Measurements from ENCODE around the gene ZNF445. TPM values are rescaled to one million over a fixed set of nuclear protein-coding genes. Genes with fewer than 3 reads are reported as not detected.

Gene ZNF445
- 18.4 TPM for polyA plus RNA-seq
- long read RNA-seq, donor 1, full-length matches to known transcripts, result 2 of 2 reads
- long read RNA-seq, donor 1, partial matches to known transcripts, result 0 of 2 reads
- long read RNA-seq, donor 1, other reads (novel, unspliced or antisense), result 0 of 2 reads
- long read RNA-seq, donor 2, result 0 reads
- long read RNA-seq, donor 3, result 0 reads
- long read RNA-seq, donor 4, result 0 reads
- long read RNA-seq, donor 5, full-length matches to known transcripts, result 3 of 3 reads
- long read RNA-seq, donor 5, partial matches to known transcripts, result 0 of 3 reads
- long read RNA-seq, donor 5, other reads (novel, unspliced or antisense), result 0 of 3 reads
- long read RNA-seq, donor 6, result 0 reads
- long read RNA-seq, donor 7, full-length matches to known transcripts, result 1 of 1 reads
- long read RNA-seq, donor 7, partial matches to known transcripts, result 0 of 1 reads
- long read RNA-seq, donor 7, other reads (novel, unspliced or antisense), result 0 of 1 reads
- long read RNA-seq, donor 8, full-length matches to known transcripts, result 1 of 1 reads
- long read RNA-seq, donor 8, partial matches to known transcripts, result 0 of 1 reads
- long read RNA-seq, donor 8, other reads (novel, unspliced or antisense), result 0 of 1 reads
- long read RNA-seq, donor 9, result 0 reads
- long read RNA-seq, donor 10, result 0 reads
- long read RNA-seq, donor 11, result 0 reads

DNA sequence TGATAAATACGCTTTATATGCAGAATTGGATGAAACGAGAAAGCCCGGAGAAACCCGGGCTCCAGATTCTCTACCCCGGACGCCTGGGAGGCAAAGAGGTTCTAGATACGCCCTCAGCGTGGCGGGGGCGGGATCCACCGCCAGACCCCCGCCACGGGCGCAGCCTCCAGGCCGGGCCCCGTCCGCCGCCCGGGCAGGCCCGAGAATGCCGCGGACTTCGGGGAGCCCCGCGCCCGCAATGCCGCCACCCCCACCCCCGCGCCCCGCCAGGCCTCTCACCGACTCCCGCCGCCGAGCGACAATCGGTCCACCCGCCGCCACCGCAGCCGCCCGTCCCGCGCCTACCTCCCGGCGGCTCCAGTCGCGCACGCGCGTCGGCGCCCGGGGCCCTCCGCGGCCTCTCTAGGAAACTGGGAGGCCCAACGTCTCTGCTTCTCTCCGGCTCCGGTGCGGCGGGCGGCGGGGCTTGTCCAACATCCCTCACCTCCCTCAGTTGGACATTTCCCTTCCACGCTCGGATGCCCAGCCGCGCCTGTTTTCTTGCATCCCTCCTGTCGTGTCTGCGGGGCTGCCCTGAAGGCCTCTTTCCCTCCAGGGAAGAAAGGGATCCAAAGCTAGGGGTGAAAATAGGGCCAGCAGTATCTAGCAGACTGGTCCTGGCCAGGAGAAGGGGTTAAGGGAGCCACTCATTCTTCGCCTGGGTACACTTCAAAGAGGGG is at the start of gene ZNF445:
ZNF445 (minus strand) TSS at position 359 of the 719 bp plus-strand sequence. CDS start 22,121 bp downstream, outside the sequence.
- Histone ChIP-seq H3K27me3 (ENCODE audit: control insufficient read depth, insufficient read depth, low read length) (no peaks in the 10 kb centered on the region), H3K4me3 (ENCODE audit: low read length) (peak within 1 kb of the TSS; percentile 72), H3K9me3 (ENCODE audit: control insufficient read depth, low read depth, low read length) (no peaks in the 10 kb centered on the region), H3K27ac (ENCODE audit: low read length) (peak within 1 kb of the TSS; percentile 34), H3K36me3 (ENCODE audit: control insufficient read depth, insufficient read depth, low read length) (no peaks in the 10 kb centered on the region), H3K4me1 (ENCODE audit: control insufficient read depth, insufficient read depth, low read length) (peaks cover 2% of the 10 kb centered on the region)
- WGBS (ENCODE audit: insufficient coverage, low lambda C conversion rate), result no CpG with 5 or more reads among the region's 69 CpGs
- peak; percentile 69 to 84 for DNase-seq

DNA sequence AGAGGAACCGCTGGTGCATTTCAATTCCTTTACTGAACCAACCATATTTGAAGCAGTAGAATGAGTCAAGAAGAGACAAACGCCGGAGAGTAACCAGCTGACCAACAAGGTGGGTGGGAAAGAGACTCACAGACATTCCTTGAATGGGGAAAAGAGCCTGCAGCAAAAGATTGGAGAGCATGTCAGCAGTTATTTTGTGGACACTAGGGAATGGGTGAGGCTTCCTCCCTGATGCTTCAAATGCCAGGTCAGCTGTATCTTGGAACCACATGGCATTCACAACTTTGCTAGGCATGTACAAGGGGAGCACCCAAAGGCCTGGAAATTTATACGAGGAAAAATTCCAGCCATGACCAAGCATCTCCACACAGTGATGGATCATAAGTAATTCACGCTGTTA is 47.6 kb upstream of the ZNF445 start:
- H3K36me3 ChIP-seq (ENCODE audit: control insufficient read depth, insufficient read depth, low read length), result no peaks in the 10 kb centered on the region
- H3K4me3 ChIP-seq (ENCODE audit: low read length), result no peak overlapping the region
- H3K27me3 ChIP-seq (ENCODE audit: control insufficient read depth, insufficient read depth, low read length), result peaks cover 14% of the 10 kb centered on the region
- WGBS (ENCODE audit: insufficient coverage, low lambda C conversion rate), result no CpG with 5 or more reads among the region's 5 CpGs
- no peaks in the 10 kb centered on the region for H3K4me1 ChIP-seq (ENCODE audit: control insufficient read depth, insufficient read depth, low read length)
- no peaks in the 10 kb centered on the region for H3K9me3 ChIP-seq (ENCODE audit: control insufficient read depth, low read depth, low read length)
- H3K27ac ChIP-seq (ENCODE audit: low read length), result no peak overlapping the region
- DNase-seq, result no peak

DNA sequence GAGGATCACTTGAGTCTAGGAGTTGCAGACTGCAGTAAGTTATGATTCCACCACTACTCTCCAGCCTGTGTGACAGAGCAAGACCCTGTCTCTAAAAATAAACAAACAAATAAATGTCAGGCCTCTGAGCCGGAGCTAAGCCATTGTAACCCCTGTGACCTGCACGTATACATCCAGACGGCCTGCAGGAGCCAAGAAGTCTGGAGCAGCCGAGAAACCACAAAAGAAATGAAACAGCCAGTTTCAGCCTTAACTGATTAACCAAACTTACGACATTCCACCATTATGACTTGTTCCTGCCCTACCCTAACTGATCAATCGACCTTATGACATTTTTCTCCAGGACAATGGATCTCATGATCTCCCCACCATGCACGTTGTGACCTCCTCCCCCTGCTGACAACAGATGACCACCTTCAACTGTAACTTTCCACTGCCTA is 45.0 kb upstream of the ZNF445 start:
- DNase-seq, result no peak

DNA sequence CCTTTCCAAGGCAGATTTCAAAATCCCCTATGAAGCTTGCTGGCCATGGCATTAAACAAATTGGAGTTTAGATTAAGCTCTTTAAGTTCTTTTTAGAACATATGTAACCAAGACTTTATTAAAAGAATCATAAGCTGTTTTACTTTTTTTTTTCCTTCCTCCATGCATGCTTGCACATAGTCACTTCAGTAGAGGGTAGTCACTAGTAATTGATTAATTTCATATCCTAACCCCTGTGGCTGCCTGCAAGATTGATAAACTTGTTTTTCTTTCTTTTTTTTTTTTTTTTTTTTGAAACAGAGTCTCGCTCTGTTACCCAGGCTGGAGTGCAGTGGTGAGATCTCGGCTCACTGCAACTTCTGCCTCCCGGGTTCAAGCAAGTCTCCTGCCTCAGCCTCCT is 44.3 kb upstream of the ZNF445 start:
- Histone ChIP-seq H3K27ac (ENCODE audit: low read length) (no peak overlapping the region), H3K27me3 (ENCODE audit: control insufficient read depth, insufficient read depth, low read length) (peaks cover 10% of the 10 kb centered on the region), H3K36me3 (ENCODE audit: control insufficient read depth, insufficient read depth, low read length) (no peaks in the 10 kb centered on the region), H3K4me1 (ENCODE audit: control insufficient read depth, insufficient read depth, low read length) (no peaks in the 10 kb centered on the region), H3K9me3 (ENCODE audit: control insufficient read depth, low read depth, low read length) (no peaks in the 10 kb centered on the region), H3K4me3 (ENCODE audit: low read length) (no peak overlapping the region)
- WGBS (ENCODE audit: insufficient coverage, low lambda C conversion rate), result no CpG with 5 or more reads among the region's 3 CpGs
- DNase-seq, result no peak

More for the DNA sequence above, 45.0 kb upstream of the ZNF445 start:
- Histone ChIP-seq H3K36me3 (ENCODE audit: control insufficient read depth, insufficient read depth, low read length) (no peaks in the 10 kb centered on the region), H3K4me3 (ENCODE audit: low read length) (no peak overlapping the region), H3K4me1 (ENCODE audit: control insufficient read depth, insufficient read depth, low read length) (no peaks in the 10 kb centered on the region), H3K27me3 (ENCODE audit: control insufficient read depth, insufficient read depth, low read length) (peaks cover 10% of the 10 kb centered on the region), H3K27ac (ENCODE audit: low read length) (no peak overlapping the region), H3K9me3 (ENCODE audit: control insufficient read depth, low read depth, low read length) (no peaks in the 10 kb centered on the region)
- WGBS (ENCODE audit: insufficient coverage, low lambda C conversion rate), result 40% methylated on average over 1 of the region's 7 CpGs

DNA sequence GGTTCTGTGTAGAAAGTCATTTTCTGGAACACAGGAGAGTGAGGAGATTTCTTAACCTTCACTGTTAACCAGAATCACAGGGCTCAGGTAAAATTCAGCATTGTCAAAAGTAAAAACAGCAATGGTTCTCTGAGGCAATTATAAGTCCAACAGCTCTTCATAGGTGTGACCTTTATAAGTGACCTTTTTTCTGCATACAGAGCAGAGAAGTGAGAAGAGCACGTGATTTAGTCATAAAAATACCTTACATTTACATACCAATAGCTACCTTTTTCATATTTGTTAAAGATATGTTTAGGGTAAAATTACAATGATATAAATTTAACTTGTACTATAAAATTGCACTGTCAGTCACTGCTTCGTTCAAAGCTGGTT is 41.3 kb upstream of the ZNF445 start:
- Histone ChIP-seq H3K9me3 (ENCODE audit: control insufficient read depth, low read depth, low read length) (no peaks in the 10 kb centered on the region), H3K36me3 (ENCODE audit: control insufficient read depth, insufficient read depth, low read length) (no peaks in the 10 kb centered on the region), H3K4me3 (ENCODE audit: low read length) (no peak overlapping the region), H3K27ac (ENCODE audit: low read length) (no peak overlapping the region), H3K27me3 (ENCODE audit: control insufficient read depth, insufficient read depth, low read length) (peaks cover 4% of the 10 kb centered on the region), H3K4me1 (ENCODE audit: control insufficient read depth, insufficient read depth, low read length) (no peaks in the 10 kb centered on the region)
- no CpG with 5 or more reads among the region's 2 CpGs for WGBS (ENCODE audit: insufficient coverage, low lambda C conversion rate)
- no peak for DNase-seq

DNA sequence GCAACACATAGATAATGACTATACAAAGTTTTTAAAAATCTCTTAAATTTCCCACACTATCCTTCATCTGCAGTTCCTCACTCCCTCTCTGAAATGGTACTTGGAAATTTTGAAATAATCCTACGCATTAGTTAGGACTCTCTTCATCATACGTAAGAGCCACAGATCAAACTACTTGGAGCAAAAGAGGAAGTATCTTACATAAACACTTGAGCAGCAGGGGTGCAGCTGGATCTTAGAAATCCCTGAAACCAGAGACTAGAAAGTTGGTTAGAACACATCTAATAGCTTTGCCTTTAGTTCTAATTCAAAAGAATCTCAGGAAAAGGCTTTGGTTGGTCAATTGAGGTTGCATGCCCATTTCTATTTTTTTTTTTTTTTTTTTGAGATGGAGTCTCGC is 38.8 kb upstream of the ZNF445 start:
- WGBS (ENCODE audit: insufficient coverage, low lambda C conversion rate), result 80% methylated on average over 1 of the region's 3 CpGs
- H3K4me1 ChIP-seq (ENCODE audit: control insufficient read depth, insufficient read depth, low read length), result peaks cover 3% of the 10 kb centered on the region
- no peak for DNase-seq

DNA sequence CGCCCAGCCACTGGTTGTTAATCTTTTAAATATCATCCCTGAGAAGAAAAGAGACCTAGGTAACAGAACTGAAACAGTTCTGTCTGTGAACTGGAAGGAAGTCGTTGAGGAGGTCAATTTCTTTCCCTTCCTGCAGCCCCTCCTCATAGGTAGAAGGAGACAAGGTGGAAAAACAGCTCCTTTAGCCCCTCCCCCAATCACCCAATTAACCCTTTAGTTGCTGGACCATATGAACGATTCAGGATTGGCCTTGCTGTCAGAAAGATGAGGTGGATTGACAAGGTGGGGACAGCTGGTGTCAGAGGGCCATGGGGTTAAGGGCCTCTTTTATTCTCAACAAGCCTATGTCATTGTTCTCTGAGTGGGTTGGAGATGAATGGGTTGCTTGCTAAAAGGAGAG is 36.0 kb upstream of the ZNF445 start:
- H3K27me3 ChIP-seq (ENCODE audit: control insufficient read depth, insufficient read depth, low read length), result no peaks in the 10 kb centered on the region
- H3K9me3 ChIP-seq (ENCODE audit: control insufficient read depth, low read depth, low read length), result no peaks in the 10 kb centered on the region
- H3K4me1 ChIP-seq (ENCODE audit: control insufficient read depth, insufficient read depth, low read length), result peaks cover 3% of the 10 kb centered on the region
- no peak for DNase-seq
- WGBS (ENCODE audit: insufficient coverage, low lambda C conversion rate), result no CpG with 5 or more reads among the region's 3 CpGs
- no peaks in the 10 kb centered on the region for H3K36me3 ChIP-seq (ENCODE audit: control insufficient read depth, insufficient read depth, low read length)
- H3K27ac ChIP-seq (ENCODE audit: low read length), result no peak overlapping the region
- no peak overlapping the region for H3K4me3 ChIP-seq (ENCODE audit: low read length)

More for the DNA sequence above, 38.8 kb upstream of the ZNF445 start:
- Histone ChIP-seq H3K27me3 (ENCODE audit: control insufficient read depth, insufficient read depth, low read length) (peaks cover 3% of the 10 kb centered on the region), H3K36me3 (ENCODE audit: control insufficient read depth, insufficient read depth, low read length) (no peaks in the 10 kb centered on the region), H3K4me3 (ENCODE audit: low read length) (no peak overlapping the region), H3K27ac (ENCODE audit: low read length) (no peak overlapping the region), H3K9me3 (ENCODE audit: control insufficient read depth, low read depth, low read length) (no peaks in the 10 kb centered on the region)

DNA sequence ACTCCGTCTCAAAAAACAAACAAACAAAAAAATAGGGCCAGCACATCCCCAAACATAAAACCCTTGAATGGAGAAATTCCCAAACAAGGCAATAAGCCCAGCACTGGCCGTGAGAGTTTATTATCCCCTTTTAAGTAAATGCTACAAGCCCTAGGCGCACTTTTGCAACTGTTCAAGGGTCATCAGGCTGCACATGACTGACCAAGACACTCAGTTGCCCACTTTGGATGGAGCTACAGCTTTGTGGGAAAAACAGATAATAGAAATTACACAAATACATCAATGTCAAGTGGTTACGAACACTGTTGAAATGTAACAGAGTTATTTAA is 33.7 kb upstream of the ZNF445 start:
- H3K4me3 ChIP-seq (ENCODE audit: low read length), result peak overlapping the region; percentile 72
- H3K27me3 ChIP-seq (ENCODE audit: control insufficient read depth, insufficient read depth, low read length), result no peaks in the 10 kb centered on the region
- WGBS (ENCODE audit: insufficient coverage, low lambda C conversion rate), result no CpG with 5 or more reads among the region's 4 CpGs
- peaks cover 3% of the 10 kb centered on the region for H3K4me1 ChIP-seq (ENCODE audit: control insufficient read depth, insufficient read depth, low read length)
- peak overlapping the region; percentile 96 for H3K27ac ChIP-seq (ENCODE audit: low read length)
- peak; percentile 48 to 78 for DNase-seq
- peaks cover 3% of the 10 kb centered on the region for H3K36me3 ChIP-seq (ENCODE audit: control insufficient read depth, insufficient read depth, low read length)
- H3K9me3 ChIP-seq (ENCODE audit: control insufficient read depth, low read depth, low read length), result no peaks in the 10 kb centered on the region

DNA sequence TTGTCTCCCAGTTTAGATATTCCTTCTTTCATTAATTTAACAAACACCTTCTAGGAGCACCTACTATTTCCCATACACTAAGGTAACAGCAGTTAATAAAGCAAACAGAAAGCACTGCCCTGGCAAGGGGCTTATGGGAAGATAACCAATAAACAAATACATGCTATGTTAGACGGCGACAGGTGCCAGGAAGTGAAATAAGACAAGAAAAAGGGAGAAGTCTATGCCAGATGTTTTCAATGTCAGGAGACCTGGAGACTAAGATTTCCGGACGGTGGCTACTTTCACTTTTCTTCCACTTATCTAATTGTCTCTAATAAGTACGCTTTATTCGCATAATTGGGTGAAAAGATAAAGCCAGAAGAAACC is 32.5 kb upstream of the ZNF445 start:
- H3K9me3 ChIP-seq (ENCODE audit: control insufficient read depth, low read depth, low read length), result no peaks in the 10 kb centered on the region
- peak overlapping the region; percentile 72 for H3K4me3 ChIP-seq (ENCODE audit: low read length)

DNA sequence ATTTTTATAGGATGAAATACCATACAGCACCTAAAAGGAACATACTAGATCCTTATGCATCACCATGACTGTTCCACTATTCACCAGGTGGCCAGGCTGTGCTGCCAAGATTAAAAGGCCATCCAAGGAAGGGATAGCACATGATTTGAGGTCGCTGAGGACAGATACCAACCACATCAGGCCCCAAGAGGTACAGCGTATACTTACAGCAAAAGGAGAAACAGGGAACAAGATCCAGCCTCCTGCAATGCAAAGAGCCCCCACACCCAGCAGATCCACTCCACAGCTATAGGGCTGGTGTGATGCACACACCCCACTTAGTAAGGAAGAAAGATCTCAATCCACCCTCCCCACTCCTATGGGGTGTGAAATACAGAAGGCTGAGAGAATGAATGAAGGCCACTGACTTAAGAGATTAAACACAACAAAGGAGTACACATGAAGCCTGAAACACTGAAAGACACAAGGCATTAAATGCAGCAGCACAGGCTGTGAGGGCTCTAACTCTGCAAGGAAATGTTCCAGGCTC is 32.0 kb upstream of the ZNF445 start:
- Histone ChIP-seq H3K4me1 (ENCODE audit: control insufficient read depth, insufficient read depth, low read length) (peaks cover 3% of the 10 kb centered on the region), H3K27ac (ENCODE audit: low read length) (peak overlapping the region; percentile 52), H3K9me3 (ENCODE audit: control insufficient read depth, low read depth, low read length) (peaks cover 3% of the 10 kb centered on the region), H3K4me3 (ENCODE audit: low read length) (peak overlapping the region; percentile 72), H3K36me3 (ENCODE audit: control insufficient read depth, insufficient read depth, low read length) (peaks cover 3% of the 10 kb centered on the region), H3K27me3 (ENCODE audit: control insufficient read depth, insufficient read depth, low read length) (no peaks in the 10 kb centered on the region)
- peak; percentile 11 to 40 for DNase-seq
- WGBS (ENCODE audit: insufficient coverage, low lambda C conversion rate), result no CpG with 5 or more reads among the region's 2 CpGs

More for the DNA sequence above, 32.5 kb upstream of the ZNF445 start:
- no peaks in the 10 kb centered on the region for H3K27me3 ChIP-seq (ENCODE audit: control insufficient read depth, insufficient read depth, low read length)
- H3K36me3 ChIP-seq (ENCODE audit: control insufficient read depth, insufficient read depth, low read length), result peaks cover 3% of the 10 kb centered on the region
- DNase-seq, result peak; percentile 7 to 61
- H3K4me1 ChIP-seq (ENCODE audit: control insufficient read depth, insufficient read depth, low read length), result peaks cover 3% of the 10 kb centered on the region
- 0% methylated on average over 2 of the region's 6 CpGs for WGBS (ENCODE audit: insufficient coverage, low lambda C conversion rate)
- H3K27ac ChIP-seq (ENCODE audit: low read length), result peak overlapping the region; percentile 52

Data from large intestine (tissue), 12 donors.